Gastrocnemius medialis (tissue), 4 donors: Measurements from ENCODE around the gene PRRC2B. TPM values are rescaled to one million over a fixed set of nuclear protein-coding genes. Genes with fewer than 3 reads are reported as not detected.
A peak's percentile ranks its signal among the peaks of the same experiment; 100 is the strongest.

ENCODE experiments used
- ATAC-seq, 2 donors: fragments of 150-250 bp; one replicate each; pipeline ENCODE4 v1.9.1; 2016
- DNase-seq, 2 donors: peaks; one replicate each; pipeline ENCODE4 v3.0.0-alpha.2; 2019
- H3K27ac ChIP-seq, 4 donors: fragments of 200-600 bp; sonication (generic); 1 replicate in 1 of 4; 2 replicates in 3 of 4; pipeline ENCODE4 v1.5.1; 2016 to 2018; ENCODE audit warnings: mild to moderate bottlenecking in 2 of 4, moderate library complexity in 1 of 4
- H3K27me3 ChIP-seq, 3 donors: fragments of 200-600 bp; sonication (generic) in 2 of 3; 1 replicate in 1 of 3; 2 replicates in 2 of 3; pipeline versions ENCODE4 v1.5.1 to v1.6.0; 2016 to 2019; ENCODE audit warnings: mild to moderate bottlenecking in 1 of 3, moderate library complexity in 1 of 3
- H3K36me3 ChIP-seq, 2 donors: fragments of 200-600 bp; sonication (generic) in 1 of 2; one replicate each; pipeline ENCODE4 v1.5.1; 2017 to 2018
- H3K4me1 ChIP-seq, 2 donors: fragments of 200-600 bp; sonication (generic) in 1 of 2; one replicate each; pipeline ENCODE4 v1.5.1; 2016 to 2017; ENCODE audit warnings: mild to moderate bottlenecking in 2 of 2
- H3K4me3 ChIP-seq, 4 donors: fragments of 200-600 bp; sonication (generic) in 3 of 4; 1 replicate in 1 of 4; 2 replicates in 3 of 4; pipeline ENCODE4 v1.5.1; 2016 to 2019; ENCODE audit warnings: mild to moderate bottlenecking in 2 of 4
- H3K9me3 ChIP-seq, 3 donors: fragments of 200-600 bp; sonication (generic) in 2 of 3; 1 replicate in 1 of 3; 2 replicates in 2 of 3; pipeline ENCODE4 v1.5.1; 2016 to 2019
- POLR2A ChIP-seq, 2 donors: fragments of 450-650 bp; IDR thresholded peaks; one replicate each; pipeline ENCODE4 v1.6.1; 2017; ENCODE audit warnings: antibody characterized with exemption in 2 of 2, mild to moderate bottlenecking in 2 of 2, moderate library complexity in 2 of 2
- in situ Hi-C, 4 donors: fragments of 200-750 bp; cut with MboI; loops; one replicate each; pipeline versions ENCODE4 v1.15.0 to v1.8.0; 2017; ENCODE audit warnings: low sequenced_read_pairs in 4 of 4
- intact Hi-C: fragments of 100-400 bp; cut with DNase I; formaldehyde crosslinking; loops from one replicate; pipeline ENCODE4 v1.15.1; 2023; ENCODE audit warnings: low total_unique reads
- total RNA-seq, 4 donors: library from RNA; depleted of rRNA; stranded (reverse); fragments of >200 nt; gene quantifications; one replicate each; pipeline versions ENCODE4 v1.1.0 to v1.2.3, GENCODE V29; 2016
- TF ChIP-seq, protein P1 (sequence below), 5 experiments: fragments of 450-650 bp in 3 of 5; fragments of 200-600 bp in 2 of 5; sonication (generic) in 2 of 5; IDR thresholded peaks in 4 of 5; conservative IDR thresholded peaks in 1 of 5; 1 replicate in 4 of 5; 2 replicates in 1 of 5; pipeline ENCODE4 v1.5.1; 2016 to 2019; ENCODE audit warnings: antibody characterized with exemption in 5 of 5, mild to moderate bottlenecking in 3 of 5, moderate library complexity in 3 of 5

Gene PRRC2B
- total RNA-seq, 4 donors from 2014 or later, result 29.9 to 41.6 (median 37.2) TPM

DNA sequence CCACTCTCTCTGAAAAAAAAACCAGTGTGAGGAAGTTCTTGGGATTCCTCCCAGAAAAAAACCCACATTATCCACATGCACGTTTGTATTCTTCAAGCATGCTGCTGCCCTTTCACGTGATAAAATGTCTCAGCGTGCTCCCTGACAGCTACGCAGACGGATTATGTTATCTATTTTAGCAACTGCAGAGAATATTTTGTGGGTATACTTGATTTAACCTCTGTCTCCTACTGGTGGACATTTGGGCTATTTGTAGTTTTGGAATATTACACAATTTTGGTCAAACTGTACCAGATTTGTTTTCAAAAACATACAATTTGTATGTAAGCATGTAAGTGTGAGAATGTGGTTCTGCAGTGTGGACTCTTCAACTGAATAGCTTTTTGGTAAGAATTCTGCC, 10.7 kb downstream of the PRRC2B start:
- H3K4me1 ChIP-seq, result peaks cover 99% of the 10 kb centered on the region in 2 donors
- H3K27me3 ChIP-seq, result no peaks in the 10 kb centered on the region
- peak overlapping the region; percentile 85 to 96 (median 92) for H3K27ac ChIP-seq
- ATAC-seq (no peak), DNase-seq (no peak)
- in situ Hi-C loops (no loop called here), intact Hi-C loops (no loop called here)
- no peaks in the 10 kb centered on the region for H3K36me3 ChIP-seq
- H3K9me3 ChIP-seq, result no peaks in the 10 kb centered on the region
- H3K4me3 ChIP-seq, result no peak overlapping the region
- TF ChIP-seq, protein P1, sequence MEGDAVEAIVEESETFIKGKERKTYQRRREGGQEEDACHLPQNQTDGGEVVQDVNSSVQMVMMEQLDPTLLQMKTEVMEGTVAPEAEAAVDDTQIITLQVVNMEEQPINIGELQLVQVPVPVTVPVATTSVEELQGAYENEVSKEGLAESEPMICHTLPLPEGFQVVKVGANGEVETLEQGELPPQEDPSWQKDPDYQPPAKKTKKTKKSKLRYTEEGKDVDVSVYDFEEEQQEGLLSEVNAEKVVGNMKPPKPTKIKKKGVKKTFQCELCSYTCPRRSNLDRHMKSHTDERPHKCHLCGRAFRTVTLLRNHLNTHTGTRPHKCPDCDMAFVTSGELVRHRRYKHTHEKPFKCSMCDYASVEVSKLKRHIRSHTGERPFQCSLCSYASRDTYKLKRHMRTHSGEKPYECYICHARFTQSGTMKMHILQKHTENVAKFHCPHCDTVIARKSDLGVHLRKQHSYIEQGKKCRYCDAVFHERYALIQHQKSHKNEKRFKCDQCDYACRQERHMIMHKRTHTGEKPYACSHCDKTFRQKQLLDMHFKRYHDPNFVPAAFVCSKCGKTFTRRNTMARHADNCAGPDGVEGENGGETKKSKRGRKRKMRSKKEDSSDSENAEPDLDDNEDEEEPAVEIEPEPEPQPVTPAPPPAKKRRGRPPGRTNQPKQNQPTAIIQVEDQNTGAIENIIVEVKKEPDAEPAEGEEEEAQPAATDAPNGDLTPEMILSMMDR (IDR thresholded peaks at IDR 0.05 in 4 of 5, conservative IDR thresholded peaks at IDR 0.05 in 1 of 5), result no peak
- TF ChIP-seq POLR2A (IDR thresholded peaks at IDR 0.05), result no peak

DNA sequence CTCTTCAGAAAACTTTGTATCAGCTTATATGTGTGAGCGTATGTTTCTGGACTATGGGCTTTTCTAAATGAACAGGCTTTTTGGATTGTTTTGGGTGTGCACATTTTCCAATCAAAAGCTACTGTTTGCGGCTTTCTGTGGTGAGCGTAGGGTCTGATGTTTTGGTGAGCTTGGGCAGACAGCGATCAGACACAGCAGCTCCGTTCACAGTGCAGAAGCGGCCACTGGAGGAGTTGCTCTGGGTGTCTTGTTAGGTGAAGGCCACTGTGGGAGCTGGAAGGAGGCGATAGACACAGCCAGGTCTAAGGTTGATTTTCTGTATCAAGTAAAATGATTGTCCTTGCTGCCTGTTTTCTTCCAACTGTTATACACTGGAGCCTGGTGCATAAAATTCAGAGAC, 11.1 kb downstream of the PRRC2B start:
- TF ChIP-seq, protein P1 (IDR thresholded peaks at IDR 0.05 in 4 of 5, conservative IDR thresholded peaks at IDR 0.05 in 1 of 5), result no peak
- no peak for TF ChIP-seq POLR2A (IDR thresholded peaks at IDR 0.05)
- no peaks in the 10 kb centered on the region for H3K27me3 ChIP-seq
- intact Hi-C loops, result no loop called here
- in situ Hi-C loops, result no loop called here
- peak overlapping the region in 2 of 4 donors; percentile 5 to 9 for H3K4me3 ChIP-seq
- peaks cover 99% of the 10 kb centered on the region in 2 donors for H3K4me1 ChIP-seq
- ATAC-seq (no peak), DNase-seq (no peak)
- H3K36me3 ChIP-seq, result no peaks in the 10 kb centered on the region
- peak overlapping the region; percentile 85 to 96 (median 92) for H3K27ac ChIP-seq
- H3K9me3 ChIP-seq, result no peaks in the 10 kb centered on the region

DNA sequence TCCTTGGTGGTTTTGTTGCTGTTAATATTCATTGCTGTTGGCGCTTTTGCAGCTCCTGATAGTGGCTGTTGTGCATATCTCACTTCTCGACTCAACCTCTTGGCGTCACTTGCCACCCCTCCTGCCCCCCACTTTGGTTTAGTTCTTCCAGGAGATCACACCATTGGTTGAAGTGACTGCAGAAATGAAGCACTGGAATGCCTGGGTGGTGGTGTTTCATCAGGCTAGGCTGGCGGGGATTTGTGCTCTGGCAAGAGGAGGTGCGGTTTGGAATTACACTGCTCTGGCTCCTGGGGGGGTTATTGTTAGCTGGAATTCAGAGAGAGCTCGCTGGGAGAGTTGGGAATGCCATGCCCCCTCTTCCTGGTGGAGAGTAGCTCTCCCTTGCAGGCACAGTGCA, 11.5 kb downstream of the PRRC2B start:
- ATAC-seq (peak in 1 of 2 donors; percentile 59), DNase-seq (peak; percentile 36 to 81)
- peak overlapping the region; percentile 85 to 96 (median 92) for H3K27ac ChIP-seq
- in situ Hi-C loops, result no loop called here
- H3K36me3 ChIP-seq, result no peaks in the 10 kb centered on the region
- TF ChIP-seq, protein P1 (IDR thresholded peaks at IDR 0.05 in 4 of 5, conservative IDR thresholded peaks at IDR 0.05 in 1 of 5), result no peak
- no peak for TF ChIP-seq POLR2A (IDR thresholded peaks at IDR 0.05)
- intact Hi-C loops, result no loop called here
- H3K27me3 ChIP-seq, result no peaks in the 10 kb centered on the region
- peak overlapping the region in 2 of 4 donors; percentile 5 to 9 for H3K4me3 ChIP-seq
- no peaks in the 10 kb centered on the region for H3K9me3 ChIP-seq
- peaks cover 99 to 100% of the 10 kb centered on the region in 2 donors for H3K4me1 ChIP-seq

DNA sequence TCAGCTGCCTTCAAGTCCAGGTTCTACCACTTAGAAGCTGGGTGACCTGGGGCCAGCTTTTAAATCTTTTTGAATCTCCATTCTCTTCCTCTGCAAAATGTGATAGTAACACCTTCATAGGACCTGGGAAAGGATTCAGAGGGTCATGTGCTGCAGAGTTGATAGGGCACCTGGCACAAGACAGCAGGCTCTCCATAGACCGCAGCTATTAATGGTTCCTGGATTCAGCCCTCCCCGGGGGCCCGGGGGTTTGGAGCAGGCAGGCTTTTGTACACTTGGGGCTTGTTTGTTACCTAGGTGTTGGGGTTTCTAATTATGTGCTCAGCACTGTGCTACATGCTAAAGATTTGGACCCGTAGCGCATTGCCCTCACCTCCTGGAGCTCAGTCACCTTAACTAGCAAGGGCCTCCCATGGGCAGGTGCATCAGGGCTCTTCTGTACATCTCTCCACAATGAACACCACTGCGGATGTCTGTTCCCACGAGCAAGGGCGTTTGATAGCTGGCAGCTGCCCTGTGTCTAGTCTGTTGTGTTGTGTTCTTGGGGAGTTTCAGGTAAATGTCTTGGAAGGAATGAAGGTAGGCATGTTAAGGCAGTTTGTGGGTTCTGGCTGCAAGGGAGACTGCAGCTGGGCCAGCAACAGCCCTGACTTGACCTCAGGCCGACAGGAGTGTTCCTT, 12.1 kb downstream of the PRRC2B start:
- peak overlapping the region; percentile 85 to 96 (median 92) for H3K27ac ChIP-seq
- H3K4me1 ChIP-seq, result peaks cover 99 to 100% of the 10 kb centered on the region in 2 donors
- DNase-seq (no peak), ATAC-seq (no peak)
- H3K4me3 ChIP-seq, result peak overlapping the region in 2 of 4 donors; percentile 5 to 9
- no peaks in the 10 kb centered on the region for H3K36me3 ChIP-seq
- no peaks in the 10 kb centered on the region for H3K9me3 ChIP-seq
- intact Hi-C loops (no loop called here), in situ Hi-C loops (no loop called here)
- TF ChIP-seq POLR2A (IDR thresholded peaks at IDR 0.05), result no peak
- TF ChIP-seq, protein P1 (IDR thresholded peaks at IDR 0.05 in 4 of 5, conservative IDR thresholded peaks at IDR 0.05 in 1 of 5), result no peak
- H3K27me3 ChIP-seq, result no peaks in the 10 kb centered on the region
